ENCODE measurements around the gene CDK6. TPM values are rescaled to one million over a fixed set of nuclear protein-coding genes. Genes with fewer than 3 reads are reported as not detected.

Gene CDK6
- total and polyA plus RNA-seq, 4 donors, result 1.6 to 66.4 (median 12.1) TPM

DNA sequence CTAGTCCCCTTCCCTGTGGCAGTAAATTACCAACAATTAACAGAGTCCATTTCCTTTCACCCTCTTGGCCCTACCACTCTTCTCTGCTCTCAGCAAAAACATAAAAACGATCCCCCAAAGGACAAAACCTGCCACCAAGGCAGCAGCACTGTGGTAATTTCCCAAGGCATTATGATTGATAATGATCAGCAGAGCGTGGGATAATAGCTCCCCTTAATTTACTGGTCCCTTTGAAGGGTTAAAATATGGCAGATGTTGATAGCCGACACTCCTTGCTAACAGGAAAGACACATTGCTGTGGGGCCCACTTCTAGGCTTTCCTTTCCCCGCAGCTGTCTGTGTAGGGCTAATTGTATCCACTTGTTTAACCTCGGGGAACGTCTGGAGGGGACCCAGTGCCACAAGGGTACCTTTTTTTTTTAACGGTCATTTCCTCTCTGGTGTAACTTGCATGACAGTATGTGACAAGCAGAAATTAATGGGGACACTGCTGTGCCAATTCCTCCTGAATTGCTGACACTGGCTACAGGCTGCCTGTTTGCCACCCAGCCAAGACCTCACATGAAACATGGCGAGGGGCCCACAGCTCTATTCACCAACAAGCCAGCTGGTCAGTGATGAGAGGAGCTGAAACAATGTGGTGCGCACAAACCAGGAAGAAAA, 81.3 kb downstream of the CDK6 start:
- TF ChIP-seq, protein P1, sequence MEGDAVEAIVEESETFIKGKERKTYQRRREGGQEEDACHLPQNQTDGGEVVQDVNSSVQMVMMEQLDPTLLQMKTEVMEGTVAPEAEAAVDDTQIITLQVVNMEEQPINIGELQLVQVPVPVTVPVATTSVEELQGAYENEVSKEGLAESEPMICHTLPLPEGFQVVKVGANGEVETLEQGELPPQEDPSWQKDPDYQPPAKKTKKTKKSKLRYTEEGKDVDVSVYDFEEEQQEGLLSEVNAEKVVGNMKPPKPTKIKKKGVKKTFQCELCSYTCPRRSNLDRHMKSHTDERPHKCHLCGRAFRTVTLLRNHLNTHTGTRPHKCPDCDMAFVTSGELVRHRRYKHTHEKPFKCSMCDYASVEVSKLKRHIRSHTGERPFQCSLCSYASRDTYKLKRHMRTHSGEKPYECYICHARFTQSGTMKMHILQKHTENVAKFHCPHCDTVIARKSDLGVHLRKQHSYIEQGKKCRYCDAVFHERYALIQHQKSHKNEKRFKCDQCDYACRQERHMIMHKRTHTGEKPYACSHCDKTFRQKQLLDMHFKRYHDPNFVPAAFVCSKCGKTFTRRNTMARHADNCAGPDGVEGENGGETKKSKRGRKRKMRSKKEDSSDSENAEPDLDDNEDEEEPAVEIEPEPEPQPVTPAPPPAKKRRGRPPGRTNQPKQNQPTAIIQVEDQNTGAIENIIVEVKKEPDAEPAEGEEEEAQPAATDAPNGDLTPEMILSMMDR (IDR thresholded peaks at IDR 0.05; ENCODE audit: control extremely low read depth, extremely low read depth), result no peak
- Histone ChIP-seq H3K9me3 (ENCODE audit: control insufficient read depth in 4 of 4, insufficient read depth in 3 of 4, low read length in 3 of 4) (no peaks in the 10 kb centered on the region), H3K4me3 (no peak overlapping the region), H3K4me1 (ENCODE audit: control insufficient read depth in 5 of 5, insufficient read depth in 5 of 5, low read length in 5 of 5) (peaks cover 0 to 21% (median 0%) of the 10 kb centered on the region in 5 donors), H3K36me3 (ENCODE audit: control insufficient read depth in 4 of 4, insufficient read depth in 4 of 4, low read length in 4 of 4) (peaks cover 0 to 4% (median 2%) of the 10 kb centered on the region in 4 donors), H3K27ac (ENCODE audit: low read depth in 1 of 2, low read length in 1 of 2) (no peak overlapping the region), H3K9ac (ENCODE audit: insufficient read depth in 1 of 2, low read length in 2 of 2) (no peak overlapping the region), H3K27me3 (ENCODE audit: control insufficient read depth in 3 of 3, insufficient read depth in 3 of 3, low read length in 2 of 3) (no peaks in the 10 kb centered on the region)
- 23 to 53% methylated on average over 9 of the region's 9 CpGs for WGBS, 2 donors
- ATAC-seq (ENCODE audit: insufficient read depth, low FRiP score) (no peak), DNase-seq (peak; percentile 28 to 37 (median 29))

DNA sequence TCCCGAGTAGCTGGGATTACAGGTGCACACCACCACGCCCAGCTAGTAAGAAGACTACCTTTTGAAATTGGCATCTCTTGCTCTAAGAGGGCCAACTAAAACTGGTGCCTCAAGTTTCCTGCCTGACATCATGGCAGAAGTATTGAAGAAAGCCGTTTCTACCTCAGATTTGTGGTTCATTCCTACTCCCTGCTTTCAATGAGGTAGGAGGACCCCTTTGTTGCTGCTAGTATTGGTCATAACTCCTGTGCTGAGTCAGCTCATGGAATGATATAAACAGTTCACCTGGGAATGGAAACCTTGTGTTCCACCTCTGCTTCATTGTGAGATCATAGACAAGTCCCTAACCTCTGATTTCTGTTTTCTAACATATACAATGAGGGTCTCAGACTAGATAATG, 82.8 kb downstream of the CDK6 start:
- WGBS, 2 donors, result 83 to 86% methylated on average over 3 of the region's 3 CpGs
- H3K27ac ChIP-seq (ENCODE audit: low read depth in 1 of 2, low read length in 1 of 2), result no peak overlapping the region
- H3K9me3 ChIP-seq (ENCODE audit: control insufficient read depth in 4 of 4, insufficient read depth in 3 of 4, low read length in 3 of 4), result no peaks in the 10 kb centered on the region
- TF ChIP-seq, protein P1 (IDR thresholded peaks at IDR 0.05; ENCODE audit: control extremely low read depth, extremely low read depth), result no peak
- H3K27me3 ChIP-seq (ENCODE audit: control insufficient read depth in 3 of 3, insufficient read depth in 3 of 3, low read length in 2 of 3), result no peaks in the 10 kb centered on the region
- ATAC-seq (ENCODE audit: insufficient read depth, low FRiP score), result no peak
- peaks cover 0 to 4% (median 2%) of the 10 kb centered on the region in 4 donors for H3K36me3 ChIP-seq (ENCODE audit: control insufficient read depth in 4 of 4, insufficient read depth in 4 of 4, low read length in 4 of 4)
- no peak overlapping the region for H3K4me3 ChIP-seq
- H3K4me1 ChIP-seq (ENCODE audit: control insufficient read depth in 5 of 5, insufficient read depth in 5 of 5, low read length in 5 of 5), result peaks cover 0 to 18% (median 0%) of the 10 kb centered on the region in 5 donors
- DNase-seq, result no peak
- H3K9ac ChIP-seq (ENCODE audit: insufficient read depth in 1 of 2, low read length in 2 of 2), result no peak overlapping the region

DNA sequence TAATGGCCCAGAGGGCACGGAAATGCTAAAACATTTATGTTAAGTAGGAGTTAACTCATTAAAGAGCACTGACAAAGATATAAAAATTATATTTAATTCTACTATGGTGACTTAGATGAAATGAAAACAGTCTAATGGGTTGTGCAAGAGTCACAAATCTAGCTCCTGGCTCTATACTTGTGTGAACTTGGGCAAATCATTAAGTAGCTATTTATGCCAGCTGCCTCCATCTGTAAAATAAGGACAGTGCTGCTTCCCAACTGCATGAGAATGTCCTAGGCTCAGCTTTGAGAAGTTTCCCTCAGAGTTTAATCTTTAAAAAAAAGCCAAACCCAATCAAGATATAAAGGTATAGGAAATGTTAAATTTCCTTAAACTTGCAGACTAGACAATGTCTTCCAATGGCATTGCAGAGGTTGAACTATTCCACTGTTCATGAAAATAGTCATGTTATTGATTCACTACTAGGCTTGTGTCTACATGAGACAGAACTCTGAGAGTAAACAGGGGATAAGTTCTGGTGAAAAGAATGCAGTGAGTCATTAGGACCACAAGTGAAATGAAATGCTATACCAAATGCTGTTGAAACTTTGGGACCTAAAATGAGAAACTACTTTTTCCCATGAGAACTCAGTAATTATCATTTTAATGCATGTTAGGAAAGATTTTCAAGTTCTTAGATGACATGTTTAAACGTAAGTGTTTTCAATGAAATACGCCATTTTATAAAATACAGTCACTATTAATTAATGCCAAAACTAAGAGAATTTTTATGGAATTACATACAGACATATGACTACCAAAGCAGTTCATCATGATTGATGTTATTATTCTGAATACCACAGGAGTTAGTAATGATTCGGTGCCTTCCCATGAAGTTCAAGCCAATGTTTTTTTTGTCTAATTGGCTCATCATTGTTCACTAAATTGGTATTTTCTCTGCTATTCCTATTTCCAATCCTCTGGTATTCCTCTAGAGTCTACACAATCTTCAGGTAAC, 84.2 kb downstream of the CDK6 start:
- Histone ChIP-seq H3K4me1 (ENCODE audit: control insufficient read depth in 5 of 5, insufficient read depth in 5 of 5, low read length in 5 of 5) (peaks cover 0 to 20% (median 0%) of the 10 kb centered on the region in 5 donors), H3K36me3 (ENCODE audit: control insufficient read depth in 4 of 4, insufficient read depth in 4 of 4, low read length in 4 of 4) (no peaks in the 10 kb centered on the region), H3K27ac (ENCODE audit: low read depth in 1 of 2, low read length in 1 of 2) (no peak overlapping the region), H3K9ac (ENCODE audit: insufficient read depth in 1 of 2, low read length in 2 of 2) (no peak overlapping the region), H3K4me3 (no peak overlapping the region), H3K9me3 (ENCODE audit: control insufficient read depth in 4 of 4, insufficient read depth in 3 of 4, low read length in 3 of 4) (no peaks in the 10 kb centered on the region), H3K27me3 (ENCODE audit: control insufficient read depth in 3 of 3, insufficient read depth in 3 of 3, low read length in 2 of 3) (no peaks in the 10 kb centered on the region)
- TF ChIP-seq, protein P1 (IDR thresholded peaks at IDR 0.05; ENCODE audit: control extremely low read depth, extremely low read depth), result no peak
- 85 to 95% methylated on average over 4 of the region's 4 CpGs for WGBS, 2 donors
- no peak for ATAC-seq (ENCODE audit: insufficient read depth, low FRiP score)
- peak in 1 of 3 donors; percentile 39 for DNase-seq

All from lung (tissue), 12 donors.